ENCODE data around the gene ST14. TPM values are rescaled to one million over a fixed set of nuclear protein-coding genes. Genes with fewer than 3 reads are reported as not detected.

ST14 gene
- total and polyA plus RNA-seq, 8 donors: 37.5 to 101 (median 48.5) TPM

DNA sequence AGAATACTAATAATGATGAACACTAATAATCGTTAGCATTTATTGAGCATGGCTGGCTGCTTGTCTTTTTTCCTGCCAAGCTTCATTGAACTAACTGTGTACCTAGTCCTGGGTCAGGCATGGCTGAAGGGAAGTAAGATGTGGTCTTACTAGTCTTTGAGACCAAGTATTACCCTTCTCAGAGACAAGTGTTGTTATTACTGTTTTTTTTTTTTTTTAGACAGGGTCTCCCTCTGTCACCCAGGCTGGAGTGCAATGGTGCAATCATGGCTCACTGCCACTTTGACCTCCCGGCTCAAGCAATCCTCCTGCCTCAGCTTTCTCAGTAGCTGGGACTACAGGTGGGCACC lies 4.6 kb downstream of the ST14 start:
- H3K27ac ChIP-seq: peak overlapping the region in 3 of 4 donors; percentile 34 to 77 (median 74)

DNA sequence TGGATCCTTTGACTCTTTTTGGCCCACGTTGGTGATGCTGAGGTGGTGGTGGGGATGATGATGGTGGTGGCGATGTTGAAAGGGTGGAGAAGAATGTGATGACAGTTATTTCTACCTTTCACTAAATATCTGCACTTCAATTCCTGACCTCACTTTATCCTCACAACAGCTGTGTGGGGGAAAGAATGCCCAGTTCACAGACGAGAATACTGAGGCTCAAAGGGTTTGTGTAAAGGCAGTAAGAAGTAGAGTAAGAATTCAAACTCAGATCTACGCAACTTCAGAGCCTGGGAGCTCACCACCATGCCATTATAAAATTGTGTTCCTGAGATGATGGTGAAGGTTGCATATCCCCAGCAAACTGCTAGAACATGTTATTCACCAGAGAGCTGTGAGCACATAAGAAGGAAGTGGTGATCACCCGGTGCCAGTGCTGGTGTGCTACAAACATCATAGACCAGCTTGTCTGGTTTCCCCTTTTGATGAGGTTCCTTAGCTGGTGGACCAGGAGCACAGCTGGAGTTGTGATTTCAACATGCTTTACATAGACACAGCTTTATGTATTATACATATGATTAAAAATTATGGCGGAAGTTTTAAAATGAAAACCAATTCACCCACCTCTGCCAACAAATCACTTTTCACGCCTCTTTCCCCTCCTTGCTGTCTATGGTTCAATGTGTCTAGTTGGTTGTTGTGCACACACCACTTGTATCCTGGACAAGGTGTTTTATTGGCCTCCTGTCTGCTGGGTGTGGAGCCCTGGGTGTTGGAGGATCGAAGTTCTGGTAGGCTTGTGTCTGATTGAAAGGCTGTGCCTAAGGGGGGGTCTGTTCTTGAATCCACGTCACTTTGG lies 6.2 kb downstream of the ST14 start:
- intact Hi-C loops (cut with DNase I): no loop called here
- Histone ChIP-seq H3K27me3 (no peaks in the 10 kb centered on the region), H3K9me3 (no peaks in the 10 kb centered on the region), H3K36me3 (no peaks in the 10 kb centered on the region), H3K4me1 (peaks cover 0 to 46% (median 6%) of the 10 kb centered on the region in 3 donors), H3K27ac (peak overlapping the region in 2 of 4 donors; percentile 7 to 37), H3K4me3 (no peak overlapping the region)
- ATAC-seq: peak in 2 of 4 donors; percentile 11 to 24
- no peak for TF ChIP-seq CTCF (IDR thresholded peaks at IDR 0.05)
- 75 to 80% methylated on average over 9 of the region's 9 CpGs for WGBS, 2 donors
- no peak for FAIRE-seq
- DNase-seq: no peak

More for the DNA sequence above, 4.6 kb downstream of the ST14 start:
- no peak for DNase-seq
- H3K36me3 ChIP-seq: no peaks in the 10 kb centered on the region
- no peak for ATAC-seq
- H3K27me3 ChIP-seq: no peaks in the 10 kb centered on the region
- FAIRE-seq: no peak
- WGBS, 2 donors: 41 to 48% methylated on average over 2 of the region's 2 CpGs
- intact Hi-C loops (cut with DNase I): no loop called here
- no peak for TF ChIP-seq CTCF (IDR thresholded peaks at IDR 0.05)
- no peaks in the 10 kb centered on the region for H3K9me3 ChIP-seq
- peaks cover 0 to 42% (median 6%) of the 10 kb centered on the region in 3 donors for H3K4me1 ChIP-seq
- H3K4me3 ChIP-seq: peak overlapping the region in 1 of 4 donors; percentile 22

GRCh38 chr11:130166457-130166784 lies 6.8 kb downstream of the ST14 start:
- no peaks in the 10 kb centered on the region for H3K27me3 ChIP-seq
- H3K9me3 ChIP-seq: no peaks in the 10 kb centered on the region
- intact Hi-C loops (cut with DNase I): no loop called here
- no peak for TF ChIP-seq CTCF (IDR thresholded peaks at IDR 0.05)
- peak overlapping the region in 2 of 4 donors; percentile 7 to 37 for H3K27ac ChIP-seq
- H3K36me3 ChIP-seq: no peaks in the 10 kb centered on the region
- H3K4me1 ChIP-seq: peaks cover 0 to 47% (median 6%) of the 10 kb centered on the region in 3 donors
- no peak overlapping the region for H3K4me3 ChIP-seq
- no peak for FAIRE-seq
- 60 to 78% methylated on average over 4 of the region's 4 CpGs for WGBS, 2 donors
- no peak for DNase-seq
- peak in 3 of 4 donors; percentile 48 to 76 (median 55) for ATAC-seq

DNA sequence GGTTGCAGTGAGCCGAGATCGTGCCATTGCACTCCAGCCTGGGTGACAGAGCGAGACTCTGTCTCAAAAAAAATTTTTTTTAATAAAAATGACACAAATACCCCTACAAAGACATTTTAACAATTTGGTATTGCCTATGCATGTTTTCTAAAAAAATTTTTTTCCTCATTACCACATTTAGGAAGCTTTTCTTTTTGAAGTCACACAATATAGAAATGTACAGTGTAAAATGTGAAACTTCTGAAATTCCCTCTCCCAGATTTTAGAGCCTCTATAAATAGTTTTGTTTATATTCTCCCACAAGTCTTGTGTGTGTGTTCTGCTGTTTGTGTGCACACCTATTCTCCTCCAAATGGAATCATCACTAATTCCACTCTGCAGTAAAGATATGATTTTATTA lies 7.6 kb downstream of the ST14 start:
- Histone ChIP-seq H3K4me1 (peaks cover 0 to 46% (median 0%) of the 10 kb centered on the region in 3 donors), H3K4me3 (no peak overlapping the region), H3K27ac (no peak overlapping the region), H3K27me3 (no peaks in the 10 kb centered on the region), H3K9me3 (no peaks in the 10 kb centered on the region), H3K36me3 (no peaks in the 10 kb centered on the region)
- FAIRE-seq (no peak), ATAC-seq (no peak), DNase-seq (no peak)
- intact Hi-C loops (cut with DNase I): no loop called here
- 83 to 94% methylated on average over 3 of the region's 3 CpGs for WGBS, 2 donors
- TF ChIP-seq CTCF (IDR thresholded peaks at IDR 0.05): no peak

- FAIRE-seq: no peak
- no peak for DNase-seq
- peaks cover 0 to 36% (median 0%) of the 10 kb centered on the region in 3 donors for H3K4me1 ChIP-seq
- H3K27me3 ChIP-seq: no peaks in the 10 kb centered on the region
- intact Hi-C loops (cut with DNase I): no loop called here
- 76 to 83% methylated on average over 7 of the region's 7 CpGs for WGBS, 2 donors
- ATAC-seq: no peak
- H3K9me3 ChIP-seq: no peaks in the 10 kb centered on the region
- TF ChIP-seq CTCF (IDR thresholded peaks at IDR 0.05): no peak
- H3K36me3 ChIP-seq: no peaks in the 10 kb centered on the region
- no peak overlapping the region for H3K4me3 ChIP-seq
- H3K27ac ChIP-seq: no peak overlapping the region
These were observed 8.5 kb downstream of the ST14 start for GRCh38 chr11:130168105-130168504.
